ENCODE data around the gene PAK1IP1.
"Not testable (repeated sequence)": the region's sequence is repeated elsewhere in the genome, so short reads cannot be mapped to it uniquely, and the experiment has no call there.

DNA sequence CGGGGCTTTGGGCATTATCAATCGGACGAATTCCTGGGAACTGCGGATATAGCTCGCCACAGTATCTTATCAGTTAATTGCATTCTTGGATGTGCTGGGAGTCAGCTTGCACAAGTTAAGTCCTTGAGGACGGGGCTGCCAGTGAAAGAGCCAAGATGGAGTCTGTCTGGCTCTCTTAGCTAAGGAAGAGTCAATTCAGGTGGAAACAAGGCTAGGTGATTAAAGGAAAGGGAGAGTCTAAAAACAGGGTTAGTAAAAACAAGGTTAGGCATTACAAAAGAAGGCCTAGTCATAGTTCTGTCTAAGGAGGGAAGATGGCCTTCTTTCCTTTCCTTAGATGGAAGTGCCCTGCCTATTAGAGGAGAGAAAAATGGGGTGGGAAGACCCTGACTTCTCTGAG is 55.8 kb downstream of the PAK1IP1 start:
- TF ChIP-seq, protein P1, sequence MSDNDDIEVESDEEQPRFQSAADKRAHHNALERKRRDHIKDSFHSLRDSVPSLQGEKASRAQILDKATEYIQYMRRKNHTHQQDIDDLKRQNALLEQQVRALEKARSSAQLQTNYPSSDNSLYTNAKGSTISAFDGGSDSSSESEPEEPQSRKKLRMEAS (IDR thresholded peaks at IDR 0.05; ENCODE audit: insufficient read depth, insufficient read length), result not testable (repeated sequence)
- not testable (repeated sequence) for TF ChIP-seq POLR2A (IDR thresholded peaks at IDR 0.05; ENCODE audit: low read depth, low read length); POLR2AphosphoS5 (IDR thresholded peaks at IDR 0.05; ENCODE audit: insufficient read depth, low read depth, low read length); MYC (IDR thresholded peaks at IDR 0.05; ENCODE audit: low read depth, low read length); JUN (IDR thresholded peaks at IDR 0.05; ENCODE audit: borderline replicate concordance, insufficient read depth, insufficient read length, low read depth)
- TF ChIP-seq, protein P2, sequence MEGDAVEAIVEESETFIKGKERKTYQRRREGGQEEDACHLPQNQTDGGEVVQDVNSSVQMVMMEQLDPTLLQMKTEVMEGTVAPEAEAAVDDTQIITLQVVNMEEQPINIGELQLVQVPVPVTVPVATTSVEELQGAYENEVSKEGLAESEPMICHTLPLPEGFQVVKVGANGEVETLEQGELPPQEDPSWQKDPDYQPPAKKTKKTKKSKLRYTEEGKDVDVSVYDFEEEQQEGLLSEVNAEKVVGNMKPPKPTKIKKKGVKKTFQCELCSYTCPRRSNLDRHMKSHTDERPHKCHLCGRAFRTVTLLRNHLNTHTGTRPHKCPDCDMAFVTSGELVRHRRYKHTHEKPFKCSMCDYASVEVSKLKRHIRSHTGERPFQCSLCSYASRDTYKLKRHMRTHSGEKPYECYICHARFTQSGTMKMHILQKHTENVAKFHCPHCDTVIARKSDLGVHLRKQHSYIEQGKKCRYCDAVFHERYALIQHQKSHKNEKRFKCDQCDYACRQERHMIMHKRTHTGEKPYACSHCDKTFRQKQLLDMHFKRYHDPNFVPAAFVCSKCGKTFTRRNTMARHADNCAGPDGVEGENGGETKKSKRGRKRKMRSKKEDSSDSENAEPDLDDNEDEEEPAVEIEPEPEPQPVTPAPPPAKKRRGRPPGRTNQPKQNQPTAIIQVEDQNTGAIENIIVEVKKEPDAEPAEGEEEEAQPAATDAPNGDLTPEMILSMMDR (IDR thresholded peaks at IDR 0.05; ENCODE audit: extremely low read depth in 1 of 2, insufficient read depth in 1 of 2, low read depth in 1 of 2, low read length in 2 of 2), result not testable (repeated sequence)

Data from endothelial cell of umbilical vein (primary cell).